ENCODE measurements around the gene TOP1.

TOP1 gene

GRCh38 chr20:41011551-41012067 lies 17.0 kb upstream of the TOP1 start:
- H3K4me3 ChIP-seq (replicated peaks; ENCODE audit: low read depth, low read length) = no peak overlapping the region
- TF ChIP-seq CTCF (IDR thresholded peaks at IDR 0.05; ENCODE audit: low read depth, low read length, missing control alignments) = no peak
- no peak for DNase-seq (ENCODE audit: extremely low read depth, low read depth)

GRCh38 chr20:41014561-41015088 lies 14.0 kb upstream of the TOP1 start:
- TF ChIP-seq CTCF (IDR thresholded peaks at IDR 0.05; ENCODE audit: low read depth, low read length, missing control alignments) = no peak
- DNase-seq (ENCODE audit: extremely low read depth, low read depth) = no peak
- H3K4me3 ChIP-seq (replicated peaks; ENCODE audit: low read depth, low read length) = no peak overlapping the region

GRCh38 chr20:41017448-41018042 lies 11.1 kb upstream of the TOP1 start:
- H3K4me3 ChIP-seq (replicated peaks; ENCODE audit: low read depth, low read length) = no peak overlapping the region
- DNase-seq (ENCODE audit: extremely low read depth, low read depth) = no peak
- no peak for TF ChIP-seq CTCF (IDR thresholded peaks at IDR 0.05; ENCODE audit: low read depth, low read length, missing control alignments)

GRCh38 chr20:41018153-41018552 lies 10.5 kb upstream of the TOP1 start:
- TF ChIP-seq CTCF (IDR thresholded peaks at IDR 0.05; ENCODE audit: low read depth, low read length, missing control alignments) = no peak
- no peak for DNase-seq (ENCODE audit: extremely low read depth, low read depth)
- no peak overlapping the region for H3K4me3 ChIP-seq (replicated peaks; ENCODE audit: low read depth, low read length)

DNA sequence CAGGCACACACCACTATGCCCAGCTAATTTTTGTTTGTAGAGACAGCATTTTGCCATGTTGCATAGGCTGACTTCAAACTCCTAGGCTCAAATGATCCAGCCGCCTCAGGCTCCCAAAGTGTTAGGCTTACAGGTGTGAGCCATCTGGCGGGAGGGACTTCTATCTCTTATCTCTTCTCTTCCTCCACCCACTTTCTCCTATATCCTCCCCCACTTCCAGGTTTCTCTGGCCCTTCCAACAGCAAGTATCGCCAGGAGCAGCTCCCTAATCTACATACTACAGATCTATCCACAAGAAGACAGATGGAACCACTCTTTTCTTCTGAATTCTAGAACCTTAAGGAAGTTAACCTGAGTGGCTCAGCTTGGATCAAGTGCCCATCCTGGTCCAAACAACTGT lies 5.1 kb upstream of the TOP1 start:
- no peak for DNase-seq (ENCODE audit: extremely low read depth, low read depth)
- TF ChIP-seq CTCF (IDR thresholded peaks at IDR 0.05; ENCODE audit: low read depth, low read length, missing control alignments) = no peak
- H3K4me3 ChIP-seq (replicated peaks; ENCODE audit: low read depth, low read length) = no peak overlapping the region

- H3K4me3 ChIP-seq (replicated peaks; ENCODE audit: low read depth, low read length) = peak overlapping the region; percentile 80
- no peak for TF ChIP-seq CTCF (IDR thresholded peaks at IDR 0.05; ENCODE audit: low read depth, low read length, missing control alignments)
- DNase-seq (ENCODE audit: extremely low read depth, low read depth) = no peak
Measured at GRCh38 chr20:41027366-41027765, 1.3 kb upstream of the TOP1 start.
